HCT116 (cell line): ENCODE measurements around the gene ILDR1. TPM values are rescaled to one million over a fixed set of nuclear protein-coding genes. Genes with fewer than 3 reads are reported as not detected.

Source experiments
- ATAC-seq: fragments of 200-7000 bp; cut with Tn5 transposase; 2 replicates; pipeline ENCODE4 v1.9.1; 2020; ENCODE audit warnings: mild to moderate bottlenecking, moderate library complexity
- BruUV-seq: library from RNA; stranded (reverse); fragments of 400-500 nt; replicated peaks from 2 replicates; lab custom pipeline; 2021; lab: Mats Ljungman, UMichigan
- CTCF ChIA-PET: fragments of 300-600 bp; sonication (Branson Sonifier 250); formaldehyde crosslinking; loops from one replicate; lab custom pipeline; 2021; ENCODE audit warnings: antibody characterized with exemption; lab: Charles Lee
- POLR2A ChIA-PET: fragments of 300-600, 350-600 bp; sonication (Branson Sonifier 250); formaldehyde crosslinking; loops from one replicate; lab custom pipeline; 2021; ENCODE audit warnings: antibody characterized with exemption; lab: Charles Lee
- RAD21 ChIA-PET, 2 experiments: fragments of 300-600 bp; sonication (Branson Sonifier 250); formaldehyde crosslinking; loops; one replicate each; lab custom pipeline; 2023; ENCODE audit warnings: low total read pairs in 2 of 2; ENCODE audit not compliant: uncharacterized antibody in 2 of 2, unreplicated experiment in 2 of 2, low non-redundant PET in 1 of 2; lab: Charles Lee
- DNase-seq: peaks from one replicate; pipeline ENCODE4 v3.0.0-alpha.2; 2010; ENCODE audit warnings: low read depth, low spot score
- H2AFZ ChIP-seq: fragments of 200-600 bp; shearing (Covaris generic), sonication (generic); 2 replicates; pipeline ENCODE4 v1.6.1; 2017; ENCODE audit warnings: low read depth, mixed run types, mixed read lengths, antibody characterized with exemption, low read length; ENCODE audit not compliant: poor library complexity, severe bottlenecking
- H3K27ac ChIP-seq: 2 replicates; pipeline ENCODE4 v1.5.1; 2012; ENCODE audit warnings: low read depth, low read length
- H3K27me3 ChIP-seq: fragments of 200-600 bp; sonication (generic); 2 replicates; pipeline ENCODE4 v1.6.1; 2016; ENCODE audit warnings: mixed run types, low read length, mixed read lengths; ENCODE audit not compliant: insufficient read depth
- H3K36me3 ChIP-seq, 2 experiments: fragments of 200-500 bp in 1 of 2; fragments of 200-600 bp in 1 of 2; sonication (Bioruptor generic) in 1 of 2; sonication (generic) in 1 of 2; 2 replicates each; pipeline versions ENCODE4 v1.5.1 to v1.6.1; 2014 to 2016; ENCODE audit warnings: low read length in 2 of 2, inconsistent platforms in 1 of 2, mixed read lengths in 1 of 2, mixed run types in 1 of 2; ENCODE audit not compliant: insufficient read depth in 2 of 2, control insufficient read depth in 1 of 2
- H3K4me1 ChIP-seq, 2 experiments: fragments of 200-600 bp in 1 of 2; sonication (generic) in 1 of 2; 2 replicates each; pipeline versions ENCODE4 v1.5.1 to v1.6.1; 2012 to 2017; ENCODE audit warnings: low read length in 2 of 2, inconsistent platforms in 1 of 2, mild to moderate bottlenecking in 1 of 2, mixed read lengths in 1 of 2, mixed run types in 1 of 2, moderate library complexity in 1 of 2; ENCODE audit not compliant: insufficient read depth in 2 of 2, control insufficient read depth in 1 of 2
- H3K4me2 ChIP-seq: fragments of 200-600 bp; sonication (generic); 2 replicates; pipeline ENCODE4 v1.6.1; 2017; ENCODE audit warnings: mixed run types, low read length, mixed read lengths
- H3K4me3 ChIP-seq, 2 experiments: fragments of 200-600 bp in 1 of 2; sonication (generic) in 1 of 2; replicated peaks in 1 of 2; 2 replicates each; pipeline ENCODE4 v1.5.1; 2011 to 2016; ENCODE audit warnings: low read length in 2 of 2, control low read depth in 1 of 2, low read depth in 1 of 2, mild to moderate bottlenecking in 1 of 2, mixed read lengths in 1 of 2, mixed run types in 1 of 2
- H3K79me2 ChIP-seq: fragments of 200-600 bp; sonication (generic); 2 replicates; pipeline ENCODE4 v1.6.1; 2017; ENCODE audit warnings: mild to moderate bottlenecking, mixed run types, low read length, moderate library complexity, mixed read lengths; ENCODE audit not compliant: insufficient read depth
- H3K9ac ChIP-seq: fragments of 200-600 bp; sonication (generic); 2 replicates; pipeline ENCODE4 v1.6.1; 2016; ENCODE audit warnings: low read length, mixed read lengths
- H3K9me2 ChIP-seq: fragments of 200-600 bp; sonication (generic), shearing (Covaris generic); 2 replicates; pipeline ENCODE4 v1.6.1; 2017; ENCODE audit warnings: mixed run types, mild to moderate bottlenecking, moderate library complexity; ENCODE audit not compliant: insufficient read depth
- H3K9me3 ChIP-seq, 2 experiments: fragments of 200-500 bp in 1 of 2; fragments of 200-600 bp in 1 of 2; sonication (Bioruptor generic) in 1 of 2; sonication (generic) in 1 of 2; 2 replicates each; pipeline ENCODE4 v1.6.1; 2014 to 2017; ENCODE audit warnings: low read length in 2 of 2, mixed read lengths in 2 of 2, inconsistent platforms in 1 of 2, low read depth in 1 of 2, mild to moderate bottlenecking in 1 of 2, mixed run types in 1 of 2, moderate library complexity in 1 of 2; ENCODE audit not compliant: control insufficient read depth in 1 of 2, insufficient read depth in 1 of 2
- H4K20me1 ChIP-seq: fragments of 200-600 bp; sonication (generic), shearing (Covaris generic); 2 replicates; pipeline ENCODE4 v1.6.1; 2017; ENCODE audit warnings: mixed run types, mild to moderate bottlenecking, moderate library complexity; ENCODE audit not compliant: insufficient read depth
- CBX3 ChIP-seq: IDR thresholded peaks from 2 replicates; pipeline ENCODE4 v1.6.1; 2012; ENCODE audit warnings: low read depth
- CEBPB ChIP-seq: IDR thresholded peaks from 2 replicates; pipeline ENCODE4 v1.6.1; 2012; ENCODE audit warnings: low read depth
- EGR1 ChIP-seq: IDR thresholded peaks from 2 replicates; pipeline ENCODE4 v1.6.1; 2012; ENCODE audit warnings: low read depth
- ELF1 ChIP-seq: IDR thresholded peaks from 2 replicates; pipeline ENCODE4 v1.6.1; 2012; ENCODE audit warnings: low read depth, borderline replicate concordance
- EZH2 ChIP-seq: fragments of 200-600 bp; sonication (generic); IDR thresholded peaks from 2 replicates; pipeline ENCODE4 v1.6.1; 2017; ENCODE audit warnings: antibody characterized with exemption, mixed run types
- EZH2phosphoT487 ChIP-seq: fragments of 200-600 bp; IDR thresholded peaks from 2 replicates; pipeline ENCODE4 v1.6.1; 2018; ENCODE audit warnings: antibody characterized with exemption, borderline replicate concordance
- FOSL1 ChIP-seq: IDR thresholded peaks from 2 replicates; pipeline ENCODE4 v1.6.1; 2012; ENCODE audit warnings: low read depth
- JUND ChIP-seq: IDR thresholded peaks from 2 replicates; pipeline ENCODE4 v1.6.1; 2012
- MAX ChIP-seq: IDR thresholded peaks from 2 replicates; pipeline ENCODE4 v1.6.1; 2012
- POLR2A ChIP-seq: IDR thresholded peaks from 2 replicates; pipeline ENCODE4 v1.7.0; 2011; ENCODE audit warnings: borderline replicate concordance; ENCODE audit not compliant: insufficient read depth, insufficient read length; ENCODE audit errors: extremely low read depth
- POLR2AphosphoS5 ChIP-seq: IDR thresholded peaks from 2 replicates; pipeline ENCODE4 v1.6.1; 2011; ENCODE audit warnings: mild to moderate bottlenecking, low read depth, low read length, moderate library complexity
- RAD21 ChIP-seq: IDR thresholded peaks from 2 replicates; pipeline ENCODE4 v1.6.1; 2012; ENCODE audit warnings: low read depth, mild to moderate bottlenecking
- REST ChIP-seq: IDR thresholded peaks from 2 replicates; pipeline ENCODE4 v1.6.1; 2012; ENCODE audit warnings: low read depth
- SIN3A ChIP-seq: IDR thresholded peaks from 2 replicates; pipeline ENCODE4 v1.6.1; 2012; ENCODE audit warnings: low read depth
- SP1 ChIP-seq: IDR thresholded peaks from 2 replicates; pipeline ENCODE4 v1.6.1; 2012; ENCODE audit warnings: low read depth
- SRF ChIP-seq: IDR thresholded peaks from 2 replicates; pipeline ENCODE4 v1.6.1; 2012; ENCODE audit warnings: low read depth
- YY1 ChIP-seq: IDR thresholded peaks from 2 replicates; pipeline ENCODE4 v1.6.1; 2011; ENCODE audit warnings: low read length, low read depth, moderate library complexity, mild to moderate bottlenecking; ENCODE audit not compliant: insufficient replicate concordance; ENCODE audit errors: extremely low read depth
- ZNF274 ChIP-seq: fragments of 200-500 bp; sonication (Bioruptor generic); IDR thresholded peaks from 2 replicates; pipeline ENCODE4 v1.6.1; 2014; ENCODE audit warnings: mild to moderate bottlenecking, low read depth, low read length, inconsistent platforms
- intact Hi-C: fragments of 100-400 bp; cut with micrococcal nuclease; formaldehyde crosslinking; loops from 2 replicates; pipeline ENCODE4 v1.10.0; 2022
- total RNA-seq: library from RNA; stranded (reverse); gene quantifications from one replicate; pipeline ENCODE4 v1.2.1, GENCODE V29; 2021; ENCODE audit not compliant: unreplicated experiment
- TF ChIP-seq, protein P1 (sequence below): IDR thresholded peaks from 2 replicates; pipeline ENCODE4 v1.6.1; 2012
- TF ChIP-seq, protein P2 (sequence below): IDR thresholded peaks from 2 replicates; pipeline ENCODE4 v1.6.1; 2011; ENCODE audit warnings: mild to moderate bottlenecking, low read length, moderate library complexity; ENCODE audit not compliant: insufficient replicate concordance; ENCODE audit errors: extremely low read depth

The ILDR1 gene
- total RNA-seq, 1 experiment from 2014 or later, result 2.9 TPM

- TF ChIP-seq JUND, result no peak
- no peak for TF ChIP-seq ELF1
- TF ChIP-seq, protein P1, sequence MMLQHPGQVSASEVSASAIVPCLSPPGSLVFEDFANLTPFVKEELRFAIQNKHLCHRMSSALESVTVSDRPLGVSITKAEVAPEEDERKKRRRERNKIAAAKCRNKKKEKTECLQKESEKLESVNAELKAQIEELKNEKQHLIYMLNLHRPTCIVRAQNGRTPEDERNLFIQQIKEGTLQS, result no peak
- TF ChIP-seq RAD21, result no peak
- TF ChIP-seq SIN3A, result no peak
- TF ChIP-seq YY1, result no peak
- TF ChIP-seq, protein P2, sequence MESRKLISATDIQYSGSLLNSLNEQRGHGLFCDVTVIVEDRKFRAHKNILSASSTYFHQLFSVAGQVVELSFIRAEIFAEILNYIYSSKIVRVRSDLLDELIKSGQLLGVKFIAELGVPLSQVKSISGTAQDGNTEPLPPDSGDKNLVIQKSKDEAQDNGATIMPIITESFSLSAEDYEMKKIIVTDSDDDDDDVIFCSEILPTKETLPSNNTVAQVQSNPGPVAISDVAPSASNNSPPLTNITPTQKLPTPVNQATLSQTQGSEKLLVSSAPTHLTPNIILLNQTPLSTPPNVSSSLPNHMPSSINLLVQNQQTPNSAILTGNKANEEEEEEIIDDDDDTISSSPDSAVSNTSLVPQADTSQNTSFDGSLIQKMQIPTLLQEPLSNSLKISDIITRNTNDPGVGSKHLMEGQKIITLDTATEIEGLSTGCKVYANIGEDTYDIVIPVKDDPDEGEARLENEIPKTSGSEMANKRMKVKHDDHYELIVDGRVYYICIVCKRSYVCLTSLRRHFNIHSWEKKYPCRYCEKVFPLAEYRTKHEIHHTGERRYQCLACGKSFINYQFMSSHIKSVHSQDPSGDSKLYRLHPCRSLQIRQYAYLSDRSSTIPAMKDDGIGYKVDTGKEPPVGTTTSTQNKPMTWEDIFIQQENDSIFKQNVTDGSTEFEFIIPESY, result no peak
- no peak for TF ChIP-seq MAX
- no peak for TF ChIP-seq CEBPB
- no peak for TF ChIP-seq FOSL1
- no peak for TF ChIP-seq EZH2phosphoT487
- no peak for TF ChIP-seq SRF
- TF ChIP-seq, all 23 proteins: peak for 0
These were observed 35.6 kb upstream of the ILDR1 start (continued) for GRCh38 chr3:122057671-122058070.

DNA sequence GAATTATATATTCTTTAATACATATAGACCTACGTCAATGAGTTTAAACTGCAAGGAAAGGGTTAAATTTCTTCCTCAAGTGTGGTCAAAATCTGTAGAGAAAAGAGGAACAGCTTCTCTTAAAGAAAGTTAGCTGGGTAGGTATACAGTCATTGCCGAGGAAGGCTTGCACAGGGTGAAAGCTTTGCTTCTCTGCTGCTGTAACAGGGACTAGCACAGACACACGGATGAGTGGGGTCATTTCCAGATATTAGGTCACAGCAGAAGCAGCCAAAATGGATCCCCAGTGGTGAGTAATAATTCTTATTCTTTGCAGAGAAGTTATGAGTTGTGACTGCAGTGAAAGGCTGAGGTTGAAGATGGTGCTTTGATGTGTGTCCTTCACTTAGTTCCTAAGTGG is 33.2 kb upstream of the ILDR1 start, which contains the start of gene CD86:
Gene CD86, plus strand, starts transcription at position 148 of the 400 bp plus-strand sequence. Its CDS starts 128 bp downstream, at position 276.
- DNase-seq (no peak), ATAC-seq (no peak)
- no TSS peak for BruUV-seq
- H3K4me2 ChIP-seq, result no peak within 1 kb of the TSS
- H3K4me1 ChIP-seq, result no peaks in the 10 kb centered on the region
- no peaks in the 10 kb centered on the region for H4K20me1 ChIP-seq
- no peak within 1 kb of the TSS for H3K9ac ChIP-seq
- H3K27me3 ChIP-seq, result no peaks in the 10 kb centered on the region
- H3K9me2 ChIP-seq, result no peaks in the 10 kb centered on the region
- intact Hi-C loops, result no loop called here
- H3K4me3 ChIP-seq, result no peak within 1 kb of the TSS
- no peaks in the 10 kb centered on the region for H3K9me3 ChIP-seq
- no peak within 1 kb of the TSS for H3K27ac ChIP-seq
- no peaks in the 10 kb centered on the region for H3K79me2 ChIP-seq
- RAD21 ChIA-PET, result no interaction called here
- POLR2A ChIA-PET, result no interaction called here
- CTCF ChIA-PET, result no interaction called here
- no peak within 1 kb of the TSS for H2AFZ ChIP-seq
- no peaks in the 10 kb centered on the region for H3K36me3 ChIP-seq
- TF ChIP-seq CEBPB, result no peak
- TF ChIP-seq ZNF274, result no peak
- TF ChIP-seq, protein P1, result no peak
- no peak for TF ChIP-seq EZH2
- TF ChIP-seq EZH2phosphoT487, result no peak
- TF ChIP-seq EGR1, result no peak
- TF ChIP-seq ELF1, result no peak
- TF ChIP-seq POLR2AphosphoS5, result no peak
- TF ChIP-seq CBX3, result no peak
- TF ChIP-seq POLR2A, result no peak
- no peak for TF ChIP-seq REST
- no peak for TF ChIP-seq SP1
